Smooth muscle cell (in vitro differentiated cells): Measurements from ENCODE around the gene ASGR1. TPM values are rescaled to one million over a fixed set of nuclear protein-coding genes. Genes with fewer than 3 reads are reported as not detected.
"Not testable (repeated sequence)": the region's sequence is repeated elsewhere in the genome, so short reads cannot be mapped to it uniquely, and the experiment has no call there.

Experiments
- DNase-seq: peaks from one replicate; lab custom pipeline; 2025; ENCODE audit not compliant: unreplicated experiment; lab: John Stamatoyannopoulos, UW
- H2AFZ ChIP-seq: fragments of 200-600 bp; sonication (generic); 2 replicates; pipeline ENCODE4 v1.6.0; 2016; ENCODE audit warnings: antibody characterized with exemption, low read depth, mild to moderate bottlenecking
- H3F3A ChIP-seq: fragments of 200-600 bp; sonication (generic); 2 replicates; pipeline ENCODE4 v1.6.0; 2017; ENCODE audit warnings: antibody characterized with exemption, low read depth
- H3K27ac ChIP-seq: fragments of 200-600 bp; sonication (generic); 2 replicates; pipeline ENCODE4 v1.5.1; 2016; ENCODE audit warnings: low read depth, mild to moderate bottlenecking
- H3K27me3 ChIP-seq: fragments of 200-600 bp; sonication (generic); 2 replicates; pipeline ENCODE4 v1.6.1; 2016; ENCODE audit warnings: low read depth, mild to moderate bottlenecking
- H3K36me3 ChIP-seq: fragments of 200-600 bp; sonication (generic); 2 replicates; pipeline ENCODE4 v1.5.1; 2016; ENCODE audit warnings: low read depth
- H3K4me1 ChIP-seq: fragments of 200-600 bp; sonication (generic); 2 replicates; pipeline ENCODE4 v1.5.1; 2016; ENCODE audit warnings: low read depth
- H3K4me2 ChIP-seq: fragments of 200-600 bp; sonication (generic); 2 replicates; pipeline ENCODE4 v1.6.0; 2016; ENCODE audit warnings: mild to moderate bottlenecking
- H3K4me3 ChIP-seq: fragments of 200-600 bp; sonication (generic); 2 replicates; pipeline ENCODE4 v1.5.1; 2016; ENCODE audit warnings: mild to moderate bottlenecking
- H3K79me2 ChIP-seq: fragments of 200-600 bp; sonication (generic); 2 replicates; pipeline ENCODE4 v1.6.0; 2016; ENCODE audit warnings: low read depth, mild to moderate bottlenecking
- H3K9ac ChIP-seq: fragments of 200-600 bp; sonication (generic); 2 replicates; pipeline ENCODE4 v1.6.0; 2016; ENCODE audit warnings: low read depth
- H3K9me3 ChIP-seq: fragments of 200-600 bp; sonication (generic); replicated peaks from 2 replicates; pipeline ENCODE4 v1.5.1; 2016; ENCODE audit warnings: low read depth
- H4K20me1 ChIP-seq: fragments of 200-600 bp; sonication (generic); 2 replicates; pipeline ENCODE4 v1.6.0; 2016; ENCODE audit warnings: low read depth
- WGBS: methylation state at CpG from one replicate; pipeline ENCODE4 v1.1.7; 2016; ENCODE audit warnings: low lambda C conversion rate; 5-methylcytosine and 5-hydroxymethylcytosine counted together
- polyA plus RNA-seq: library from polyadenylated mRNA; unstranded; fragments of >200 nt; fragmentation: Nextera tagmentation; extraction: Ambion mirVana; gene quantifications from 2 replicates; pipeline ENCODE4 v1.2.1, GENCODE V29; 2016
- total RNA-seq: library from RNA; depleted of rRNA; stranded (reverse); fragments of >200 nt; gene quantifications from 2 replicates; pipeline ENCODE4 v1.2.3, GENCODE V29; 2014
- TF ChIP-seq, protein P1 (sequence below): fragments of 200-600 bp; sonication (generic); IDR thresholded peaks from 2 replicates; pipeline ENCODE4 v1.5.1; 2017; ENCODE audit warnings: borderline replicate concordance, mild to moderate bottlenecking, antibody characterized with exemption; ENCODE audit not compliant: insufficient read depth, poor library complexity, severe bottlenecking

Gene ASGR1
- total and polyA plus RNA-seq, 2 experiments from 2014 or later, result 1.2 to 4.2 TPM

DNA sequence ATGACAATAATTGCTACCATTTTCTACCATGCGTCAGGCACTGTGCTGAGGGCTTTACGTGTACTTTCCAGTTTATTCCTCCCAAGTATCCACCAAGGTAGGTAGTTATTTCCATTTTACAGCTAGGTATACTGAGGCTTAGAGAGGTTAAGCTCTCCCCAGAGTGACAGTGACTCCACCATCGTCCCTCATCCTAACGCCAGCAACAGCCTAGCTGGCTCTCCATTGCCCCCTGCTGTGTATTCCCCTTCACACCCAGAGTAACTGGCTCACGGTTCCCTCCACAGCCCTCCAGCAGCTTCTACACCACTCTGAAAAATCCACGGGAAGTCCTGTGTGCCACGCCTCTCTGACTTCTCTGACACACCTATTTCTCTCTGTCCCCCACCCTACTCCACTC is 7.1 kb upstream of the ASGR1 start:
- TF ChIP-seq, protein P1, sequence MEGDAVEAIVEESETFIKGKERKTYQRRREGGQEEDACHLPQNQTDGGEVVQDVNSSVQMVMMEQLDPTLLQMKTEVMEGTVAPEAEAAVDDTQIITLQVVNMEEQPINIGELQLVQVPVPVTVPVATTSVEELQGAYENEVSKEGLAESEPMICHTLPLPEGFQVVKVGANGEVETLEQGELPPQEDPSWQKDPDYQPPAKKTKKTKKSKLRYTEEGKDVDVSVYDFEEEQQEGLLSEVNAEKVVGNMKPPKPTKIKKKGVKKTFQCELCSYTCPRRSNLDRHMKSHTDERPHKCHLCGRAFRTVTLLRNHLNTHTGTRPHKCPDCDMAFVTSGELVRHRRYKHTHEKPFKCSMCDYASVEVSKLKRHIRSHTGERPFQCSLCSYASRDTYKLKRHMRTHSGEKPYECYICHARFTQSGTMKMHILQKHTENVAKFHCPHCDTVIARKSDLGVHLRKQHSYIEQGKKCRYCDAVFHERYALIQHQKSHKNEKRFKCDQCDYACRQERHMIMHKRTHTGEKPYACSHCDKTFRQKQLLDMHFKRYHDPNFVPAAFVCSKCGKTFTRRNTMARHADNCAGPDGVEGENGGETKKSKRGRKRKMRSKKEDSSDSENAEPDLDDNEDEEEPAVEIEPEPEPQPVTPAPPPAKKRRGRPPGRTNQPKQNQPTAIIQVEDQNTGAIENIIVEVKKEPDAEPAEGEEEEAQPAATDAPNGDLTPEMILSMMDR, result peak; percentile 6
- no peaks in the 10 kb centered on the region for H4K20me1 ChIP-seq
- WGBS, result 87% methylated on average over 7 of the region's 7 CpGs
- DNase-seq, result no peak
- no peak overlapping the region for H3K4me2 ChIP-seq
- H3K27me3 ChIP-seq, result no peaks in the 10 kb centered on the region
- no peaks in the 10 kb centered on the region for H3K36me3 ChIP-seq
- no peaks in the 10 kb centered on the region for H3K9me3 ChIP-seq
- H3K4me1 ChIP-seq, result no peaks in the 10 kb centered on the region
- H3K79me2 ChIP-seq, result no peaks in the 10 kb centered on the region
- H3F3A ChIP-seq, result no peaks in the 10 kb centered on the region
- no peak overlapping the region for H2AFZ ChIP-seq
- no peak overlapping the region for H3K9ac ChIP-seq
- no peak overlapping the region for H3K4me3 ChIP-seq
- no peak overlapping the region for H3K27ac ChIP-seq

DNA sequence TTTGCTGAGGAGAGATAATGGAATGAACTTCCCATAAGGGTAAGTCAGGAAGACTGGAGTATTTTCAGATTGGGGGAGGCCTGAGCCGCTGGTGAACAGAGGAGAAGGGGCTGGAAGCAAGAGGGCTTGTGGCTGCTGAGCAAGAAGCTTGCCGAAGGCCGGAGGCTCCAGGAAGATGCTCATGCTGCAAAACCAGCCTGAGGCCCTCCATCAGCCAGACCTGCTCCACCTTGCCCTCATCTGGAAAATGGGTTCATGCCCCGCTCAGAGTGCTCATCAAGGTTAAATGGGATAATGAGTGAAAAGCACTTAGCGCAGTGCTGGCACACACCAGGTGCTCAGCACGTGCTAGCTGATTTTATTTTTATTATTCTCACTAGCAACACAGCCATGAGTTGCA is 5.5 kb upstream of the ASGR1 start:
- H2AFZ ChIP-seq, result no peak overlapping the region
- H3K9me3 ChIP-seq, result no peaks in the 10 kb centered on the region
- no peaks in the 10 kb centered on the region for H3F3A ChIP-seq
- H3K4me1 ChIP-seq, result no peaks in the 10 kb centered on the region
- no peak overlapping the region for H3K4me2 ChIP-seq
- TF ChIP-seq, protein P1, result no peak
- no peak overlapping the region for H3K4me3 ChIP-seq
- H3K27me3 ChIP-seq, result no peaks in the 10 kb centered on the region
- no peak for DNase-seq
- 93% methylated on average over 6 of the region's 6 CpGs for WGBS
- H3K27ac ChIP-seq, result no peak overlapping the region
- H3K79me2 ChIP-seq, result no peaks in the 10 kb centered on the region
- H3K9ac ChIP-seq, result no peak overlapping the region
- H4K20me1 ChIP-seq, result no peaks in the 10 kb centered on the region
- no peaks in the 10 kb centered on the region for H3K36me3 ChIP-seq

DNA sequence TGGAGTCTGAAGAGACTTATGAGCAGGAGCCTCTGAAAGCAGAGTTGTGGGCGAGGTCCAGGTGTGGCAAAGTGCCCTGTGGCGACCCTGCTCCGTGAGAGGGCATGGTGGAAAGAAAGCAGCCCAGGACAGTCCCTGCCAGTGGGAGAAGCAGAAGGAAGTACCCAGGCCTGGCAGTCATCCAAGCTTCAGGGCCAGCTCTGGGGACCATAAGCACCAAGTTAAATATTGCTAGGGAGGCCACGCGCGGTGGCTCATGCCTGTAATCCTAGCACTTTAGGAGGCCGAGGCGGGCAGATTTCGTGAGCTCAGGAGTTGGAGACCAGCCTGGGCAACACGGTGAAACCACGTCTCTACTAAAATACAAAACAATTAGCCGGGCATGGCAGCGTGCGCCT is 4.9 kb upstream of the ASGR1 start:
- H4K20me1 ChIP-seq, result no peaks in the 10 kb centered on the region
- no peaks in the 10 kb centered on the region for H3K4me1 ChIP-seq
- no peaks in the 10 kb centered on the region for H3K79me2 ChIP-seq
- H3K27me3 ChIP-seq, result no peaks in the 10 kb centered on the region
- no peaks in the 10 kb centered on the region for H3K9me3 ChIP-seq
- H3K4me2 ChIP-seq, result no peak overlapping the region
- TF ChIP-seq, protein P1, result no peak
- H3K36me3 ChIP-seq, result no peaks in the 10 kb centered on the region
- H3K27ac ChIP-seq, result no peak overlapping the region
- no peak for DNase-seq
- H3K4me3 ChIP-seq, result no peak overlapping the region
- no peak overlapping the region for H2AFZ ChIP-seq
- H3F3A ChIP-seq, result no peaks in the 10 kb centered on the region
- 93% methylated on average over 14 of the region's 14 CpGs for WGBS
- H3K9ac ChIP-seq, result no peak overlapping the region

DNA sequence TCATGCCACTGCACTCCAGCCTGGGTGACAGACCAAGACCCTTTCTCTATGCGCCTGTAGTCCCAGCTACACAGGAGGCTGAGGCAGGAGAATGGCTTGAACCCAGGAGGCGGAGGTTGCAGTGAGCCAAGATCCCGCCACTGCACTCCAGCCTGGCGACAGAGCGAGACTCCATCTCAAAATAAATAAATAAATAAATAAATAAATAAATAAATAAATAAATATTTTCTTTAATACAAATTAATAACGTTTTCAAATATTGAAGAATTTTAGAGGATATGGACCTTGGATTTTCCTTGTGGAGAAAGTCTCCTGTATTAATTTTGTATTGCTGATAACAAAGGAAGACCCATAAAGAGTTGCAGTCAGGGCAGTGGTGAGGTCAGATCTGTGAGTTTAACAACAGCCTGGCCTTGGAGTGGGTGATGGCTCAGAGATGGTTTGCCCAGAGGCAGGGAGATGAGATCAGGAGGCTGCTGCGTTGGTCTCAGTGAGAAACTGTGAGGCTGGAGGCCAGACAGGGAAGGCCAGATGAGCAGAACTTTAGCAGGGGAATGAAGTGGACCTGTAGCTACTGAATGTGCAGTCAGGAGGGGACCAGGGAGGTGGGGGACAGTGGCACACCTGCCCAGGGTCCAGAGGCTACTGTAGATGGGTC is 4.4 kb upstream of the ASGR1 start:
- Histone ChIP-seq H3K27ac (no peak overlapping the region), H3K27me3 (no peaks in the 10 kb centered on the region), H3F3A (no peaks in the 10 kb centered on the region), H3K9ac (no peak overlapping the region), H2AFZ (no peak overlapping the region), H4K20me1 (no peaks in the 10 kb centered on the region), H3K4me3 (no peak overlapping the region), H3K79me2 (no peaks in the 10 kb centered on the region), H3K4me2 (no peak overlapping the region), H3K9me3 (no peaks in the 10 kb centered on the region), H3K36me3 (no peaks in the 10 kb centered on the region), H3K4me1 (no peaks in the 10 kb centered on the region)
- DNase-seq, result no peak
- TF ChIP-seq, protein P1, result no peak
- 84% methylated on average over 7 of the region's 7 CpGs for WGBS

DNA sequence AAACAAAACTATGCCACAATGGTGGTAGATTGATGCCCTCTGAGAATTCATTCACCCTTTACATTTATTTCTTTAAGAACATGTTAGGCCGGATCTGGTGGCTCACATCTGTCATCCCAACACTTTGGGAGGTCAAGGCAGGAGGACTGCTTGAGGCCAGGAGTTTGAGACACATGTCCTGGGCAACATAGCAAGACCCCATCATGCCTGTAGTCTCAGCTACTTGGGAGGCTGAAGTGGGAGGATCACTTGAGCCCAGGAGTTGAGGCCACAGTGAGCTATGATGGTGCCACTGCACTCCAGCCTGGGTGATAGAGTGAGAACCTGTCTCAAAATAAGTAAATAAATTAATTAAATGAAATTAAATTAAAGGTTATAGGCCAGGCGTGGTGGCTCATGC is 2.9 kb upstream of the ASGR1 start:
- not testable (repeated sequence) for H3K27ac ChIP-seq, H2AFZ ChIP-seq, H3K4me3 ChIP-seq, H4K20me1 ChIP-seq, H3K4me1 ChIP-seq, H3F3A ChIP-seq, H3K4me2 ChIP-seq, H3K9me3 ChIP-seq, H3K36me3 ChIP-seq, H3K79me2 ChIP-seq, H3K27me3 ChIP-seq, DNase-seq, H3K9ac ChIP-seq
- WGBS, result 100% methylated on average over 2 of the region's 2 CpGs
